ENCODE results near the gene FGF22. TPM values are rescaled to one million over a fixed set of nuclear protein-coding genes. Genes with fewer than 3 reads are reported as not detected.

FGF22 gene
- total and polyA plus RNA-seq, 2 of the 4 experiments (the other 2 are of a cell fraction), result 0.14 TPM; not detected in 1

DNA sequence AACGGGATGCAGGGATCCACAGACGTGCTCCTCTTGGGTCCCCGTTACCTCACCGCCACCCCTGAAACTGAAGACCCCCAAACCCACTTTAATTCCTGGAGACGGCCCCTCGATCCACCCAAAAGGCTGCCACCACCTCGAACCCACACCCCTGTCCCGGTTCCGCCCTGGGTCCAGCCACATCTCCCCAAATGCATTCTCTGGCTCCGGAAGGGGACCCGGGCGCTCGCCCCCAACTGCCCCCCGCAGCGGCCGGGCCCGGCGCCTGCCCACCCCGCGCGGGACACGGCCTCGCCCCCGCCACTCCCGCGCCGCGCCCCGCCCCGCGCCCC is 36.3 kb downstream of the FGF22 start:
- DNase-seq, result no peak
- H3K4ac ChIP-seq (ENCODE audit: low read depth, low read length), result peak overlapping the region; percentile 46
- dilution Hi-C loops (cut with HindIII; ENCODE audit: low sequenced_read_pairs, unreplicated experiment) (no loop called here), in situ Hi-C loops (cut with MboI; ENCODE audit: low sequenced_read_pairs) (no loop called here), intact Hi-C loops (cut with micrococcal nuclease) (no loop called here)
- no peaks in the 10 kb centered on the region for H3K9me3 ChIP-seq (ENCODE audit: control insufficient read depth, insufficient read depth, low read length)
- no peaks in the 10 kb centered on the region for H3K36me3 ChIP-seq (ENCODE audit: control insufficient read depth, insufficient read depth, low read length)
- peak overlapping the region; percentile 81 for H3K4me3 ChIP-seq (ENCODE audit: insufficient read depth, low read depth, low read length)
- H3K9me1 ChIP-seq (ENCODE audit: insufficient read depth, low read length), result peaks cover 8% of the 10 kb centered on the region; the same call in 1 of the 2 replicates
- peak overlapping the region; percentile 18; the same call in 1 of the 2 replicates for H3K9ac ChIP-seq (ENCODE audit: low read depth, low read length)
- ATAC-seq (ENCODE audit: low read depth), result no peak
- no peak overlapping the region for H3K23ac ChIP-seq (ENCODE audit: low read depth, low read length)
- peak overlapping the region; percentile 51 for H2AK5ac ChIP-seq (ENCODE audit: low read depth, low read length)
- H4K20me1 ChIP-seq (ENCODE audit: insufficient read depth, low read length), result peaks cover 12% of the 10 kb centered on the region
- peak overlapping the region; percentile 66 for H3K4me2 ChIP-seq (ENCODE audit: low read depth, low read length)
- peaks cover 13 to 37% of the 10 kb centered on the region in 2 experiments; a peak in 3 of 4 replicates for H3K79me1 ChIP-seq (ENCODE audit: low read depth in 1 of 2, low read length in 2 of 2)
- H2AK9ac ChIP-seq (replicated peaks; ENCODE audit: low read depth, low read length, poor library complexity), result peak overlapping the region; percentile 96
- peak overlapping the region; percentile 61 to 90; a peak in 3 of 4 replicates for H4K8ac ChIP-seq (ENCODE audit: low read depth in 2 of 2, low read length in 2 of 2)
- H4K91ac ChIP-seq (ENCODE audit: insufficient read depth, low read depth, low read length), result peak overlapping the region; percentile 47; the same call in 1 of the 2 replicates
- ChIA-PET CTCF (no interaction called here), POLR2A (ENCODE audit: unreplicated experiment) (no interaction called here)
- peak overlapping the region; percentile 31; the same call in 1 of the 3 replicates for H2BK15ac ChIP-seq (ENCODE audit: low read depth, low read length)
- no peaks in the 10 kb centered on the region for H3K27me3 ChIP-seq (ENCODE audit: control insufficient read depth, insufficient read depth, low read length)
- BruUV-seq (replicated peaks), result no TSS peak
- 6% methylated on average over 16 of the region's 31 CpGs; no CpG with 5 or more reads in 1 of the 2 experiments for WGBS, 2 experiments (ENCODE audit: extremely low coverage in 2 of 2, insufficient read length in 1 of 2)
- H3K4me1 ChIP-seq (ENCODE audit: control insufficient read depth, insufficient read depth, low read length), result peaks cover 22% of the 10 kb centered on the region
- H4K5ac ChIP-seq (ENCODE audit: low read depth, low read length), result peak overlapping the region; percentile 47
- H3K56ac ChIP-seq (ENCODE audit: extremely low read depth, insufficient read depth, low read length), result no peak overlapping the region
- H2BK5ac ChIP-seq (ENCODE audit: low read depth, low read length, poor library complexity, severe bottlenecking), result no peak overlapping the region
- peak overlapping the region; percentile 44 for H3K14ac ChIP-seq (replicated peaks; ENCODE audit: low read depth, low read length)
- H3K27ac ChIP-seq (ENCODE audit: insufficient read depth, low read length), result no peak overlapping the region; the same call in 1 of the 2 replicates
- H3K18ac ChIP-seq (ENCODE audit: low read depth, low read length), result no peak overlapping the region
- peak overlapping the region; percentile 92 for H2AFZ ChIP-seq (replicated peaks; ENCODE audit: low read length, poor library complexity)
- TF ChIP-seq RAD21 (IDR thresholded peaks at IDR 0.05; ENCODE audit: low read length) (no peak), RCOR1 (IDR thresholded peaks at IDR 0.05; ENCODE audit: insufficient replicate concordance, low read length) (no peak), CHD1 (IDR thresholded peaks at IDR 0.05; ENCODE audit: low read depth, low read length) (no peak), SMC3 (IDR thresholded peaks at IDR 0.05; ENCODE audit: low read depth, low read length) (no peak), MAZ (IDR thresholded peaks at IDR 0.05; ENCODE audit: borderline replicate concordance, low read depth, low read length) (no peak), BHLHE40 (IDR thresholded peaks at IDR 0.05; ENCODE audit: low read depth, low read length) (no peak), CEBPB (IDR thresholded peaks at IDR 0.05; ENCODE audit: low read depth, low read length) (no peak), NFE2L2 (IDR thresholded peaks at IDR 0.05; ENCODE audit: low read depth, low read length) (no peak), RFX5 (IDR thresholded peaks at IDR 0.05; ENCODE audit: low read depth, low read length) (no peak), MXI1 (IDR thresholded peaks at IDR 0.05; ENCODE audit: borderline replicate concordance, low read depth, low read length) (no peak), POLR2A (IDR thresholded peaks at IDR 0.05; ENCODE audit: low read depth, low read length) (no peak), FOS (IDR thresholded peaks at IDR 0.05; ENCODE audit: low read depth, low read length) (no peak), MAFK (IDR thresholded peaks at IDR 0.05; ENCODE audit: low read depth, low read length) (no peak)
- TF ChIP-seq, protein P1, sequence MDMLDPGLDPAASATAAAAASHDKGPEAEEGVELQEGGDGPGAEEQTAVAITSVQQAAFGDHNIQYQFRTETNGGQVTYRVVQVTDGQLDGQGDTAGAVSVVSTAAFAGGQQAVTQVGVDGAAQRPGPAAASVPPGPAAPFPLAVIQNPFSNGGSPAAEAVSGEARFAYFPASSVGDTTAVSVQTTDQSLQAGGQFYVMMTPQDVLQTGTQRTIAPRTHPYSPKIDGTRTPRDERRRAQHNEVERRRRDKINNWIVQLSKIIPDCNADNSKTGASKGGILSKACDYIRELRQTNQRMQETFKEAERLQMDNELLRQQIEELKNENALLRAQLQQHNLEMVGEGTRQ (IDR thresholded peaks at IDR 0.05; ENCODE audit: low read depth, low read length), result no peak
- TF ChIP-seq, protein P2, sequence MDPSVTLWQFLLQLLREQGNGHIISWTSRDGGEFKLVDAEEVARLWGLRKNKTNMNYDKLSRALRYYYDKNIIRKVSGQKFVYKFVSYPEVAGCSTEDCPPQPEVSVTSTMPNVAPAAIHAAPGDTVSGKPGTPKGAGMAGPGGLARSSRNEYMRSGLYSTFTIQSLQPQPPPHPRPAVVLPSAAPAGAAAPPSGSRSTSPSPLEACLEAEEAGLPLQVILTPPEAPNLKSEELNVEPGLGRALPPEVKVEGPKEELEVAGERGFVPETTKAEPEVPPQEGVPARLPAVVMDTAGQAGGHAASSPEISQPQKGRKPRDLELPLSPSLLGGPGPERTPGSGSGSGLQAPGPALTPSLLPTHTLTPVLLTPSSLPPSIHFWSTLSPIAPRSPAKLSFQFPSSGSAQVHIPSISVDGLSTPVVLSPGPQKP (IDR thresholded peaks at IDR 0.05; ENCODE audit: borderline replicate concordance, low read depth, low read length), result no peak
- TF ChIP-seq, protein P3, sequence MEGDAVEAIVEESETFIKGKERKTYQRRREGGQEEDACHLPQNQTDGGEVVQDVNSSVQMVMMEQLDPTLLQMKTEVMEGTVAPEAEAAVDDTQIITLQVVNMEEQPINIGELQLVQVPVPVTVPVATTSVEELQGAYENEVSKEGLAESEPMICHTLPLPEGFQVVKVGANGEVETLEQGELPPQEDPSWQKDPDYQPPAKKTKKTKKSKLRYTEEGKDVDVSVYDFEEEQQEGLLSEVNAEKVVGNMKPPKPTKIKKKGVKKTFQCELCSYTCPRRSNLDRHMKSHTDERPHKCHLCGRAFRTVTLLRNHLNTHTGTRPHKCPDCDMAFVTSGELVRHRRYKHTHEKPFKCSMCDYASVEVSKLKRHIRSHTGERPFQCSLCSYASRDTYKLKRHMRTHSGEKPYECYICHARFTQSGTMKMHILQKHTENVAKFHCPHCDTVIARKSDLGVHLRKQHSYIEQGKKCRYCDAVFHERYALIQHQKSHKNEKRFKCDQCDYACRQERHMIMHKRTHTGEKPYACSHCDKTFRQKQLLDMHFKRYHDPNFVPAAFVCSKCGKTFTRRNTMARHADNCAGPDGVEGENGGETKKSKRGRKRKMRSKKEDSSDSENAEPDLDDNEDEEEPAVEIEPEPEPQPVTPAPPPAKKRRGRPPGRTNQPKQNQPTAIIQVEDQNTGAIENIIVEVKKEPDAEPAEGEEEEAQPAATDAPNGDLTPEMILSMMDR (conservative IDR thresholded peaks at IDR 0.05; ENCODE audit: low read depth, low read length), result no peak
- H2BK20ac ChIP-seq (ENCODE audit: low read depth, low read length), result peak overlapping the region; percentile 33; the same call in 1 of the 2 replicates
- H2BK120ac ChIP-seq (ENCODE audit: low read depth, low read length), result peak overlapping the region; percentile 36

All from IMR-90 (cell line).